Measurements from ENCODE around the gene HMG20A. TPM values are rescaled to one million over a fixed set of nuclear protein-coding genes. Genes with fewer than 3 reads are reported as not detected.

HMG20A gene
- polyA plus RNA-seq, 3 donors, result 11.6 to 26.4 (median 17.7) TPM

DNA sequence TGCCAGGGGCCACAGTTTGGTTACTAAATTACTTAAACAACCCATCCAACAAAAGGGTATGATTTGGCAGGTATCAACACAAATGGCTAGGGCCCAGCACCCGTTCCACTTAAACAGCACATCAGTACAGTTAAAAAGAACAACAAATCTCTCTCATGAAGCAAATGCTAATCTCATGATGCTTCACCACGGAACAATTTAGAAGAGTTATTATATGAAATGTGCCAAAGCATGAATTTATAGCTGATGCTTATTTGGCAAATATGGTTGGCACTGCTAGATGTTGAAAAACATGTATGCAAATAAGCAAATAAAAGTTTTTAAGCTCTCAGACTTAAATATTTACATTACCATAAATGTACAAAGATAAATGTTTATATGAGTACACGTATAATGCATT, 3.1 kb upstream of the HMG20A start:
- no peak overlapping the region for H3K4me3 ChIP-seq (replicated peaks in 1 of 3; ENCODE audit: low read depth in 2 of 3, low read length in 3 of 3)
- H3K9me3 Mint-ChIP-seq, result peaks cover 0 to 2% (median 0%) of the 10 kb centered on the region in 7 donors
- DNase-seq, result no peak
- no peak overlapping the region for H2AFZ ChIP-seq (ENCODE audit: insufficient read depth, low read depth, low read length, poor library complexity, severe bottlenecking)
- TF ChIP-seq, protein P1, sequence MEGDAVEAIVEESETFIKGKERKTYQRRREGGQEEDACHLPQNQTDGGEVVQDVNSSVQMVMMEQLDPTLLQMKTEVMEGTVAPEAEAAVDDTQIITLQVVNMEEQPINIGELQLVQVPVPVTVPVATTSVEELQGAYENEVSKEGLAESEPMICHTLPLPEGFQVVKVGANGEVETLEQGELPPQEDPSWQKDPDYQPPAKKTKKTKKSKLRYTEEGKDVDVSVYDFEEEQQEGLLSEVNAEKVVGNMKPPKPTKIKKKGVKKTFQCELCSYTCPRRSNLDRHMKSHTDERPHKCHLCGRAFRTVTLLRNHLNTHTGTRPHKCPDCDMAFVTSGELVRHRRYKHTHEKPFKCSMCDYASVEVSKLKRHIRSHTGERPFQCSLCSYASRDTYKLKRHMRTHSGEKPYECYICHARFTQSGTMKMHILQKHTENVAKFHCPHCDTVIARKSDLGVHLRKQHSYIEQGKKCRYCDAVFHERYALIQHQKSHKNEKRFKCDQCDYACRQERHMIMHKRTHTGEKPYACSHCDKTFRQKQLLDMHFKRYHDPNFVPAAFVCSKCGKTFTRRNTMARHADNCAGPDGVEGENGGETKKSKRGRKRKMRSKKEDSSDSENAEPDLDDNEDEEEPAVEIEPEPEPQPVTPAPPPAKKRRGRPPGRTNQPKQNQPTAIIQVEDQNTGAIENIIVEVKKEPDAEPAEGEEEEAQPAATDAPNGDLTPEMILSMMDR (IDR thresholded peaks at IDR 0.05), result no peak
- H3K36me3 ChIP-seq (replicated peaks in 1 of 2; ENCODE audit: control insufficient read depth in 1 of 2, insufficient read depth in 2 of 2, low read length in 2 of 2), result no peaks in the 10 kb centered on the region
- intact Hi-C loops (cut with micrococcal nuclease), result loop anchor here in 1 of 2 donors (10.0 kb wide), 1 partner anchor 233 kb away; no protein-coding TSS in a partner anchor
- peaks cover 9% of the 10 kb centered on the region for H4K20me1 ChIP-seq (ENCODE audit: insufficient read depth, low read length)
- H3K27me3 Mint-ChIP-seq (ENCODE audit: low read depth in 3 of 3), result peaks cover 0 to 8% (median 6%) of the 10 kb centered on the region in 3 donors
- H3K9me3 ChIP-seq (replicated peaks in 1 of 2; ENCODE audit: control insufficient read depth in 1 of 2, insufficient read depth in 1 of 2, low read length in 2 of 2), result no peaks in the 10 kb centered on the region
- H3K36me3 Mint-ChIP-seq, result peaks cover 0 to 3% of the 10 kb centered on the region in 2 donors
- H3K4me1 Mint-ChIP-seq, result peaks cover 28% of the 10 kb centered on the region
- WGBS (ENCODE audit: insufficient coverage), result no CpG with 5 or more reads among the region's 3 CpGs
- no peak overlapping the region for H3K27ac ChIP-seq (ENCODE audit: low read depth in 1 of 2, low read length in 2 of 2)
- peaks cover 0 to 2% of the 10 kb centered on the region in 2 donors for H3K27me3 ChIP-seq (ENCODE audit: control insufficient read depth in 2 of 2, insufficient read depth in 2 of 2, low read length in 2 of 2)
- no peak overlapping the region for H3K4me2 ChIP-seq (replicated peaks; ENCODE audit: extremely low read depth, low read length, poor library complexity, severe bottlenecking)
- H3K79me2 ChIP-seq (ENCODE audit: insufficient read depth, low read length), result peaks cover 66% of the 10 kb centered on the region
- H3K4me3 Mint-ChIP-seq, result no peak overlapping the region
- H3K4me1 ChIP-seq (ENCODE audit: control insufficient read depth in 1 of 2, insufficient read depth in 2 of 2, low read length in 2 of 2), result peaks cover 38 to 51% of the 10 kb centered on the region in 2 donors
- no peak overlapping the region for H3K9ac ChIP-seq (ENCODE audit: insufficient read depth, low read length, poor library complexity, severe bottlenecking)
- no peak overlapping the region for H3K27ac Mint-ChIP-seq

DNA sequence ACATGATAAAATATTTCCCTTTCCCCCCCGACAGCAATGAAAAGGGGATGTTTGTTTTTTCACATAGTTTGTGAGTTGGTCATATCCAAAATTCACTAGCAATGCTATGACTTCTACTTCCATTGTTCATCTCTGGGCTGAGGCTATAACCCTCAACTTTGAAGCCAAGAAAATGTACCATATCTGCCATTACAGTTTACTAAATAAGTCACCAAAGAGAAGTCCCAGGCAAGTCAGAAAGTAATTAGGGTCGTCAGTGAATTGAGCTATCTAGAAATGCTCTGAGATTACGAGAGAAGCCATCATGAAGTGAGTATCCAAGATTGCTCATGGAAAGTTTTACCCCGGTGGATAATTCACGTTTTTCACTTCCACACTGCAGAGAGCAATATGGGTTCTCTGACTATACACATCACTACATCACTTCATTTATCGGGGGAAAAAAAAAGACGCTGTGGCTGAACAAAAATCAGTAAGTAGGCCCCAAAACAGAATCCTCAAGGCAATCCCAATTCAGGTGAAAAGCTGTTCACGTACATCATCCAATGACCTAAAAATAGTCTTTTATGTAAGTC, 2.2 kb upstream of the HMG20A start:
- Mint-ChIP-seq H3K9me3 (peaks cover 0 to 2% (median 0%) of the 10 kb centered on the region in 7 donors), H3K27me3 (ENCODE audit: low read depth in 3 of 3) (peaks cover 0 to 8% (median 6%) of the 10 kb centered on the region in 3 donors), H3K36me3 (peaks cover 0 to 3% of the 10 kb centered on the region in 2 donors), H3K4me1 (peaks cover 32% of the 10 kb centered on the region), H3K4me3 (peak overlapping the region; percentile 94 to 98), H3K27ac (peak overlapping the region in 2 of 7 donors; percentile 93)
- H3K36me3 ChIP-seq (replicated peaks in 1 of 2; ENCODE audit: control insufficient read depth in 1 of 2, insufficient read depth in 2 of 2, low read length in 2 of 2), result no peaks in the 10 kb centered on the region
- H3K9me3 ChIP-seq (replicated peaks in 1 of 2; ENCODE audit: control insufficient read depth in 1 of 2, insufficient read depth in 1 of 2, low read length in 2 of 2), result no peaks in the 10 kb centered on the region
- H3K27ac ChIP-seq (ENCODE audit: low read depth in 1 of 2, low read length in 2 of 2), result no peak overlapping the region
- TF ChIP-seq, protein P1 (IDR thresholded peaks at IDR 0.05), result no peak
- peaks cover 73% of the 10 kb centered on the region for H3K79me2 ChIP-seq (ENCODE audit: insufficient read depth, low read length)
- WGBS (ENCODE audit: insufficient coverage), result 91% methylated on average over 5 of the region's 8 CpGs
- intact Hi-C loops (cut with micrococcal nuclease), result loop anchor here in 1 of 2 donors (10.0 kb wide), 1 partner anchor 234 kb away; no protein-coding TSS in a partner anchor
- H2AFZ ChIP-seq (ENCODE audit: insufficient read depth, low read depth, low read length, poor library complexity, severe bottlenecking), result peak overlapping the region; percentile 80
- peaks cover 0 to 2% of the 10 kb centered on the region in 2 donors for H3K27me3 ChIP-seq (ENCODE audit: control insufficient read depth in 2 of 2, insufficient read depth in 2 of 2, low read length in 2 of 2)
- peak overlapping the region; percentile 89 for H3K4me2 ChIP-seq (replicated peaks; ENCODE audit: extremely low read depth, low read length, poor library complexity, severe bottlenecking)
- peaks cover 9% of the 10 kb centered on the region for H4K20me1 ChIP-seq (ENCODE audit: insufficient read depth, low read length)
- H3K9ac ChIP-seq (ENCODE audit: insufficient read depth, low read length, poor library complexity, severe bottlenecking), result no peak overlapping the region
- DNase-seq, result no peak
- H3K4me1 ChIP-seq (ENCODE audit: control insufficient read depth in 1 of 2, insufficient read depth in 2 of 2, low read length in 2 of 2), result peaks cover 38 to 51% of the 10 kb centered on the region in 2 donors
- H3K4me3 ChIP-seq (replicated peaks in 1 of 3; ENCODE audit: low read depth in 2 of 3, low read length in 3 of 3), result peak overlapping the region in 2 of 3 experiments; percentile 53 to 91

Data from CD14-positive monocyte (primary cell).